ENCODE results near the gene ITGB3BP.

Gene ITGB3BP

DNA sequence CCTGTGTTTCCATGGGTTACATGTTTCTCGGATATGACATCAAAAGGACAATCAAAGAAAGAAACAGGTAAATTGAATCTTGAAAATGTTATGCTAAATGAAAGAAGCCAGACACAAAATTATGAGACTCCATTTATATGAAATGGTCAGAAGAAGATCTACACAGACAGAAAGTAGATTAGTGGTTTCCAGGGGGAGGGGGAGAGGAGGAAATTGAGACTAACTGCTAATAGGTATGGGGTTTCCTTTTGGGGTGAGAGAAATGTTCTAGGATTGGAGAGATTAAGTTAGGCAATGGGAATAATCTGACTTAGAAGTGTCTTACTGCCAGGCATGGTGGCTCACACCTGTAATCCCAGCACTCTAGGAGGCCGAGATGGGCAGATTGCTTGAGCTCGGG is 21.8 kb downstream of the ITGB3BP start:
- Histone ChIP-seq H3K9me3 (ENCODE audit: control insufficient read depth, insufficient read depth, low read depth, low read length) (no peaks in the 10 kb centered on the region), H3K27ac (ENCODE audit: extremely low read depth, low read depth, low read length) (no peak overlapping the region), H3K36me3 (ENCODE audit: control insufficient read depth in 2 of 2, insufficient read depth in 1 of 2, low read length in 2 of 2) (peaks cover 6 to 12% of the 10 kb centered on the region in 2 experiments), H3K4me3 (ENCODE audit: low read depth, low read length) (no peak overlapping the region), H3K4me1 (ENCODE audit: control insufficient read depth, insufficient read depth, low read length) (no peaks in the 10 kb centered on the region)
- ChIA-PET CTCF (no interaction called here), POLR2A (no interaction called here)
- TF ChIP-seq EGR2 (tag by site-specific recombination; IDR thresholded peaks at IDR 0.05; ENCODE audit: low read depth) (no peak), ZNF169 (tag by site-specific recombination; IDR thresholded peaks at IDR 0.05) (no peak), ZNF791 (tag by site-specific recombination; IDR thresholded peaks at IDR 0.05) (no peak), ZNF610 (tag by site-specific recombination; IDR thresholded peaks at IDR 0.05; ENCODE audit: borderline replicate concordance) (no peak), ZNF23 (tag by site-specific recombination; IDR thresholded peaks at IDR 0.05; ENCODE audit: borderline replicate concordance) (no peak), YY2 (tag by site-specific recombination; IDR thresholded peaks at IDR 0.05) (no peak), ZNF24 (tag by site-specific recombination; IDR thresholded peaks at IDR 0.05) (no peak), ZNF654 (tag by site-specific recombination; IDR thresholded peaks at IDR 0.05; ENCODE audit: low read depth) (no peak), ZNF629 (tag by site-specific recombination; IDR thresholded peaks at IDR 0.05) (no peak)
- TF ChIP-seq, protein P1, sequence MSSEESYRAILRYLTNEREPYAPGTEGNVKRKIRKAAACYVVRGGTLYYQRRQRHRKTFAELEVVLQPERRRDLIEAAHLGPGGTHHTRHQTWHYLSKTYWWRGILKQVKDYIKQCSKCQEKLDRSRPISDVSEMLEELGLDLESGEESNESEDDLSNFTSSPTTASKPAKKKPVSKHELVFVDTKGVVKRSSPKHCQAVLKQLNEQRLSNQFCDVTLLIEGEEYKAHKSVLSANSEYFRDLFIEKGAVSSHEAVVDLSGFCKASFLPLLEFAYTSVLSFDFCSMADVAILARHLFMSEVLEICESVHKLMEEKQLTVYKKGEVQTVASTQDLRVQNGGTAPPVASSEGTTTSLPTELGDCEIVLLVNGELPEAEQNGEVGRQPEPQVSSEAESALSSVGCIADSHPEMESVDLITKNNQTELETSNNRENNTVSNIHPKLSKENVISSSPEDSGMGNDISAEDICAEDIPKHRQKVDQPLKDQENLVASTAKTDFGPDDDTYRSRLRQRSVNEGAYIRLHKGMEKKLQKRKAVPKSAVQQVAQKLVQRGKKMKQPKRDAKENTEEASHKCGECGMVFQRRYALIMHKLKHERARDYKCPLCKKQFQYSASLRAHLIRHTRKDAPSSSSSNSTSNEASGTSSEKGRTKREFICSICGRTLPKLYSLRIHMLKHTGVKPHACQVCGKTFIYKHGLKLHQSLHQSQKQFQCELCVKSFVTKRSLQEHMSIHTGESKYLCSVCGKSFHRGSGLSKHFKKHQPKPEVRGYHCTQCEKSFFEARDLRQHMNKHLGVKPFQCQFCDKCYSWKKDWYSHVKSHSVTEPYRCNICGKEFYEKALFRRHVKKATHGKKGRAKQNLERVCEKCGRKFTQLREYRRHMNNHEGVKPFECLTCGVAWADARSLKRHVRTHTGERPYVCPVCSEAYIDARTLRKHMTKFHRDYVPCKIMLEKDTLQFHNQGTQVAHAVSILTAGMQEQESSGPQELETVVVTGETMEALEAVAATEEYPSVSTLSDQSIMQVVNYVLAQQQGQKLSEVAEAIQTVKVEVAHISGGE (tag by site-specific recombination; conservative IDR thresholded peaks at IDR 0.05; ENCODE audit: low read depth), result no peak
- TF ChIP-seq, protein P2, sequence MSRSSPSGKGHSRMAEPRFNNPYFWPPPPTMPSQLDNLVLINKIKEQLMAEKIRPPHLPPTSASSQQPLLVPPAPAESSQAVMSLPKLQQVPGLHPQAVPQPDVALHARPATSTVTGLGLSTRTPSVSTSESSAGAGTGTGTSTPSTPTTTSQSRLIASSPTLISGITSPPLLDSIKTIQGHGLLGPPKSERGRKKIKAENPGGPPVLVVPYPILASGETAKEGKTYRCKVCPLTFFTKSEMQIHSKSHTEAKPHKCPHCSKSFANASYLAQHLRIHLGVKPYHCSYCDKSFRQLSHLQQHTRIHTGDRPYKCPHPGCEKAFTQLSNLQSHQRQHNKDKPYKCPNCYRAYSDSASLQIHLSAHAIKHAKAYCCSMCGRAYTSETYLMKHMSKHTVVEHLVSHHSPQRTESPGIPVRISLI (tag by site-specific recombination; IDR thresholded peaks at IDR 0.05), result no peak
- TF ChIP-seq, protein P3, sequence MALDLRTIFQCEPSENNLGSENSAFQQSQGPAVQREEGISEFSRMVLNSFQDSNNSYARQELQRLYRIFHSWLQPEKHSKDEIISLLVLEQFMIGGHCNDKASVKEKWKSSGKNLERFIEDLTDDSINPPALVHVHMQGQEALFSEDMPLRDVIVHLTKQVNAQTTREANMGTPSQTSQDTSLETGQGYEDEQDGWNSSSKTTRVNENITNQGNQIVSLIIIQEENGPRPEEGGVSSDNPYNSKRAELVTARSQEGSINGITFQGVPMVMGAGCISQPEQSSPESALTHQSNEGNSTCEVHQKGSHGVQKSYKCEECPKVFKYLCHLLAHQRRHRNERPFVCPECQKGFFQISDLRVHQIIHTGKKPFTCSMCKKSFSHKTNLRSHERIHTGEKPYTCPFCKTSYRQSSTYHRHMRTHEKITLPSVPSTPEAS (tag by site-specific recombination; IDR thresholded peaks at IDR 0.05), result no peak
- TF ChIP-seq, protein P4, sequence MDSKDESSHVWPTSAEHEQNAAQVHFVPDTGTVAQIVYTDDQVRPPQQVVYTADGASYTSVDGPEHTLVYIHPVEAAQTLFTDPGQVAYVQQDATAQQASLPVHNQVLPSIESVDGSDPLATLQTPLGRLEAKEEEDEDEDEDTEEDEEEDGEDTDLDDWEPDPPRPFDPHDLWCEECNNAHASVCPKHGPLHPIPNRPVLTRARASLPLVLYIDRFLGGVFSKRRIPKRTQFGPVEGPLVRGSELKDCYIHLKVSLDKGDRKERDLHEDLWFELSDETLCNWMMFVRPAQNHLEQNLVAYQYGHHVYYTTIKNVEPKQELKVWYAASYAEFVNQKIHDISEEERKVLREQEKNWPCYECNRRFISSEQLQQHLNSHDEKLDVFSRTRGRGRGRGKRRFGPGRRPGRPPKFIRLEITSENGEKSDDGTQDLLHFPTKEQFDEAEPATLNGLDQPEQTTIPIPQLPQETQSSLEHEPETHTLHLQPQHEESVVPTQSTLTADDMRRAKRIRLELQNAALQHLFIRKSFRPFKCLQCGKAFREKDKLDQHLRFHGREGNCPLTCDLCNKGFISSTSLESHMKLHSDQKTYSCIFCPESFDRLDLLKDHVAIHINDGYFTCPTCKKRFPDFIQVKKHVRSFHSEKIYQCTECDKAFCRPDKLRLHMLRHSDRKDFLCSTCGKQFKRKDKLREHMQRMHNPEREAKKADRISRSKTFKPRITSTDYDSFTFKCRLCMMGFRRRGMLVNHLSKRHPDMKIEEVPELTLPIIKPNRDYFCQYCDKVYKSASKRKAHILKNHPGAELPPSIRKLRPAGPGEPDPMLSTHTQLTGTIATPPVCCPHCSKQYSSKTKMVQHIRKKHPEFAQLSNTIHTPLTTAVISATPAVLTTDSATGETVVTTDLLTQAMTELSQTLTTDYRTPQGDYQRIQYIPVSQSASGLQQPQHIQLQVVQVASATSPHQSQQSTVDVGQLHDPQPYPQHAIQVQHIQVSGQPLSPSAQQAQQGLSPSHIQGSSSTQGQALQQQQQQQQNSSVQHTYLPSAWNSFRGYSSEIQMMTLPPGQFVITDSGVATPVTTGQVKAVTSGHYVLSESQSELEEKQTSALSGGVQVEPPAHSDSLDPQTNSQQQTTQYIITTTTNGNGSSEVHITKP (tag by site-specific recombination; IDR thresholded peaks at IDR 0.05), result no peak

DNA sequence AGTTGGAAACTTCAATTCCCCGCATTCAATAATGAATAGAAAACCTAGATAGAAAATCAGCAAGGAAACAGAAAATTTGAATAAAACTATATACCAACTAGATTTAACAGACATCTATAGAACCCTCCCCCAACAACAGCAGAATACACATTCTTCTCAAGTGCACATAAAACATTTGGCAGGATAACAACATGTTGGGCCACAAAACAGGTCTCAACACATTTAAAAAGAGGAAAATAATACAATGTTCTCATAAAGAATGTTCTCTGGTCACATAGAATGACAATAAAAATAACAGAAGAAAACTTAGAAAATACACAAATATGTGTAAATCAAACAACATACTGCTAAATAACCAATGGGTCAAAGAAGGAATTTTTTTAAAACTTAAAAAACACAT is 24.9 kb downstream of the ITGB3BP start:
- H3K27ac ChIP-seq (ENCODE audit: extremely low read depth, low read depth, low read length), result no peak overlapping the region
- CTCF ChIA-PET, result no interaction called here
- H3K4me1 ChIP-seq (ENCODE audit: control insufficient read depth, insufficient read depth, low read length), result no peaks in the 10 kb centered on the region
- TF ChIP-seq GLI4 (tag by site-specific recombination; IDR thresholded peaks at IDR 0.05), result no peak
- TF ChIP-seq ZNF629 (tag by site-specific recombination; IDR thresholded peaks at IDR 0.05), result no peak
- no peak for TF ChIP-seq ZNF76 (tag by site-specific recombination; IDR thresholded peaks at IDR 0.05; ENCODE audit: borderline replicate concordance, low read depth)
- no peak for TF ChIP-seq ZBTB17 (tag by site-specific recombination; IDR thresholded peaks at IDR 0.05)
- no peak for TF ChIP-seq YY1 (tag by site-specific recombination; IDR thresholded peaks at IDR 0.05)
- no peak for TF ChIP-seq ZNF792 (tag by site-specific recombination; IDR thresholded peaks at IDR 0.05)
- TF ChIP-seq ZNF585B (tag by site-specific recombination; IDR thresholded peaks at IDR 0.05), result no peak
- TF ChIP-seq ZNF558 (tag by site-specific recombination; IDR thresholded peaks at IDR 0.05), result no peak
- no peak for TF ChIP-seq ZNF354C (tag by site-specific recombination; IDR thresholded peaks at IDR 0.05; ENCODE audit: borderline replicate concordance, low read depth)
- TF ChIP-seq, protein P5, sequence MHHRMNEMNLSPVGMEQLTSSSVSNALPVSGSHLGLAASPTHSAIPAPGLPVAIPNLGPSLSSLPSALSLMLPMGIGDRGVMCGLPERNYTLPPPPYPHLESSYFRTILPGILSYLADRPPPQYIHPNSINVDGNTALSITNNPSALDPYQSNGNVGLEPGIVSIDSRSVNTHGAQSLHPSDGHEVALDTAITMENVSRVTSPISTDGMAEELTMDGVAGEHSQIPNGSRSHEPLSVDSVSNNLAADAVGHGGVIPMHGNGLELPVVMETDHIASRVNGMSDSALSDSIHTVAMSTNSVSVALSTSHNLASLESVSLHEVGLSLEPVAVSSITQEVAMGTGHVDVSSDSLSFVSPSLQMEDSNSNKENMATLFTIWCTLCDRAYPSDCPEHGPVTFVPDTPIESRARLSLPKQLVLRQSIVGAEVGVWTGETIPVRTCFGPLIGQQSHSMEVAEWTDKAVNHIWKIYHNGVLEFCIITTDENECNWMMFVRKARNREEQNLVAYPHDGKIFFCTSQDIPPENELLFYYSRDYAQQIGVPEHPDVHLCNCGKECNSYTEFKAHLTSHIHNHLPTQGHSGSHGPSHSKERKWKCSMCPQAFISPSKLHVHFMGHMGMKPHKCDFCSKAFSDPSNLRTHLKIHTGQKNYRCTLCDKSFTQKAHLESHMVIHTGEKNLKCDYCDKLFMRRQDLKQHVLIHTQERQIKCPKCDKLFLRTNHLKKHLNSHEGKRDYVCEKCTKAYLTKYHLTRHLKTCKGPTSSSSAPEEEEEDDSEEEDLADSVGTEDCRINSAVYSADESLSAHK (tag by site-specific recombination; IDR thresholded peaks at IDR 0.05), result no peak
- no peaks in the 10 kb centered on the region for H3K9me3 ChIP-seq (ENCODE audit: control insufficient read depth, insufficient read depth, low read depth, low read length)
- POLR2A ChIA-PET, result no interaction called here
- H3K4me3 ChIP-seq (ENCODE audit: low read depth, low read length), result no peak overlapping the region
- H3K36me3 ChIP-seq (ENCODE audit: control insufficient read depth in 2 of 2, insufficient read depth in 1 of 2, low read length in 2 of 2), result peaks cover 4 to 12% of the 10 kb centered on the region in 2 experiments

Data from HEK293 (cell line).